Dermis blood vessel endothelial cell (primary cell): ENCODE results near the gene GRIN3B. TPM values are rescaled to one million over a fixed set of nuclear protein-coding genes. Genes with fewer than 3 reads are reported as not detected.

Experiments
- DNase-seq: peaks from one replicate; pipeline ENCODE4 v3.0.0; 2010
- total RNA-seq: library from RNA; depleted of rRNA; stranded (reverse); fragments of >200 nt; gene quantifications from 2 replicates; pipeline ENCODE4 v1.2.3, GENCODE V29; 2014

GRIN3B gene
- total RNA-seq, 1 donor from 2014 or later = 1.0 TPM

- no peak for DNase-seq
These were observed 8.2 kb downstream of the GRIN3B start for GRCh38 chr19:1008268-1009040.

GRCh38 chr19:1009041-1009980, 9.1 kb downstream of the GRIN3B start:
- DNase-seq = no peak

GRCh38 chr19:1009981-1010538, 9.8 kb downstream of the GRIN3B start:
- no peak for DNase-seq

- no peak for DNase-seq
These were observed 10.6 kb downstream of the GRIN3B start for GRCh38 chr19:1010586-1011510.

- no peak for DNase-seq
These were observed 11.7 kb downstream of the GRIN3B start for GRCh38 chr19:1011831-1012333.

GRCh38 chr19:1012334-1012733, 12.1 kb downstream of the GRIN3B start:
- no peak for DNase-seq

GRCh38 chr19:1013218-1013617, 13.0 kb downstream of the GRIN3B start:
- no peak for DNase-seq

GRCh38 chr19:1014161-1015060, 14.2 kb downstream of the GRIN3B start:
- no peak for DNase-seq

- DNase-seq = no peak
These were observed 15.0 kb downstream of the GRIN3B start for GRCh38 chr19:1015061-1015781.

- DNase-seq = no peak
These were observed 15.8 kb downstream of the GRIN3B start for GRCh38 chr19:1015782-1016646.

- DNase-seq = peak; percentile 82
These were observed 16.5 kb downstream of the GRIN3B start for GRCh38 chr19:1016647-1017114.

GRCh38 chr19:1017115-1017905, 17.1 kb downstream of the GRIN3B start:
- peak; percentile 28 for DNase-seq

- no peak for DNase-seq
These were observed 17.7 kb downstream of the GRIN3B start for GRCh38 chr19:1017906-1018305.

GRCh38 chr19:1018393-1018792, 18.2 kb downstream of the GRIN3B start:
- DNase-seq = no peak

- DNase-seq = no peak
These were observed 18.9 kb downstream of the GRIN3B start for GRCh38 chr19:1018932-1019615.

GRCh38 chr19:1019616-1019961, 19.4 kb downstream of the GRIN3B start:
- no peak for DNase-seq

GRCh38 chr19:1019980-1020867, 20.0 kb downstream of the GRIN3B start:
- peak; percentile 33 for DNase-seq
